ENCODE data around the gene PRKCSH. TPM values are rescaled to one million over a fixed set of nuclear protein-coding genes. Genes with fewer than 3 reads are reported as not detected.
"Not testable (repeated sequence)": the region's sequence is repeated elsewhere in the genome, so short reads cannot be mapped to it uniquely, and the experiment has no call there.

Gene PRKCSH
- polyA plus RNA-seq, 5 donors, result 223 to 345 (median 265) TPM

DNA sequence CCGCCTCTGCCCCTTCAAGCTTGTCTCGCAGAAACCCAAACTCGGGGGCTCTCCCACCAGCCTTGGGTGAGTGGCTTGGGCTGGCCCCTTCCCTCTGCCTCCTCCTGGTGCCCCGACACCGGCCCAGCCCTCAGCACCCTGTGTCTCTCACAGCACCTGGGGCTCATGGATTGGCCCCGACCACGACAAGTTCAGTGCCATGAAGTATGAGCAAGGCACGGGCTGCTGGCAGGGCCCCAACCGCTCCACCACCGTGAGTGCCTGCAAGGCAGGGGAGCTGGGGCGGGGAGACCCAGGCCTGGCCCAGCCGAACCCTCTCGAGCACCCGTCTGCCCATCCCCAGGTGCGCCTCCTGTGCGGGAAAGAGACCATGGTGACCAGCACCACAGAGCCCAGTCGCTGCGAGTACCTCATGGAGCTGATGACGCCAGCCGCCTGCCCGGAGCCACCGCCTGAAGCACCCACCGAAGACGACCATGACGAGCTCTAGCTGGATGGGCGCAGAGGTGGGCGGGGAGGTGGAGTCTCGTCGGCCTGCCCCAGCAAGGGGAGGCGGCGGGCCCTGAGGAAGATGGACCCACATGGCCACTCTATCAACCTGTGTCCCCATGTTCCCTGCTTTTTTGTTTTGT is 13.6 kb downstream of the PRKCSH start:
- DNase-seq, result no peak

DNA sequence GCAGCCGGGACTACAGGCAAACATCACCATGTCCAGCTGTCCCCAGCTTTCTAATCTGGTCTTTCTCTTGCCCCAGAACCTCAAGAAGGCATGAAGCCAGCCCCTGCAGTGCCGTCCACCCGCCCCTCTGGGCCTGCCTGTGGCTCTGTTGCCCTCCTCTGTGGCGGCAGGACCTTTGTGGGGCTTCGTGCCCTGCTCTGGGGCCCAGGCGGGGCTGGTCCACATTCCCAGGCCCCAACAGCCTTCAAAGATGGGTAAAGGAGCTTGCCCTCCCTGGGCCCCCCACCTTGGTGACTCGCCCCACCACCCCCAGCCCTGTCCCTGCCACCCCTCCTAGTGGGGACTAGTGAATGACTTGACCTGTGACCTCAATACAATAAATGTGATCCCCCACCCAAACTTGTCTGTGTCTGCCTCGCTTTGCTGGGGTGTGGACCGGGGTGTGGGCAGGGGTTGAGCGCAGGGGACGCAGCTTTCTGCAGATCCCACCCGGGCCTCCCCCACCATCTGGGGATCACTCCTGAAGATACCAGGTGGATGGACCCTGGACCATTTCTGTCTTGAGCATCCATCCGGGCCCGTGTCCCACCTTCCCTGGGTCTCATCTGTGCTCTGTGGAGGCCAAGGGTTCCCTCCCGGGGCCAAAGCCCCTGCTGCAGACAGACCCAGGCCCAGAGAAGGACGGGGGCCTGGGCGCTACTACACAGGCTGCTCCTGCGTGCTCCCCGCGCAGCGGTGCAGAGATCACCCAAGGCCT is 15.3 kb downstream of the PRKCSH start:
- DNase-seq, result no peak

DNA sequence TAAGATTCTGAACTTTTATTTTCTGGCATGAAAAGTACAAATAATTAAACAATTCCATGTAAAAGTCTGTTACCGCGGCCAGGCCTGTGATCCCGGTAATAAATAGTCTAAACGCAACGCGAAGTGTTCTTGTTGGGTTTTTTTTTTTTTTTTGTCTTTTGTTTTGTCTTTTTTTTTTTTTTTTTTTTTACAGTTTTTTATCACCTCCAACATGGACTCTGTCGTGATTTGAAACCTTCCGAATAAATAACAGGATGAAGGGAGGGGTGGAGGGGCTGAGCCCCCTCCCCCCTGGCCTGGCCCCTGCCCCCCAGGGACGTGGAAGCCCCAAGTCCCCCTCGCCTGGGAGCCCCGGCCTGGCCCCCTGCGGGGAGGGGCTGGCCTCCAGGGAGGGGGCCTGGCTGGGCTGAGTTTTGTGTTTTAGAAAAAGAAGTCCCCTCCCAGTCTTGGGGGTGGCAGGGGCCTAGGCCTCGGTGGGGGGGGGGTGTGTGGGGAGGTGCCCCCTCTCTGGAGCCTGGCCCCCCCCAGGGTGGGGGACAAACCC is 16.0 kb downstream of the PRKCSH start:
- no peak for DNase-seq

DNA sequence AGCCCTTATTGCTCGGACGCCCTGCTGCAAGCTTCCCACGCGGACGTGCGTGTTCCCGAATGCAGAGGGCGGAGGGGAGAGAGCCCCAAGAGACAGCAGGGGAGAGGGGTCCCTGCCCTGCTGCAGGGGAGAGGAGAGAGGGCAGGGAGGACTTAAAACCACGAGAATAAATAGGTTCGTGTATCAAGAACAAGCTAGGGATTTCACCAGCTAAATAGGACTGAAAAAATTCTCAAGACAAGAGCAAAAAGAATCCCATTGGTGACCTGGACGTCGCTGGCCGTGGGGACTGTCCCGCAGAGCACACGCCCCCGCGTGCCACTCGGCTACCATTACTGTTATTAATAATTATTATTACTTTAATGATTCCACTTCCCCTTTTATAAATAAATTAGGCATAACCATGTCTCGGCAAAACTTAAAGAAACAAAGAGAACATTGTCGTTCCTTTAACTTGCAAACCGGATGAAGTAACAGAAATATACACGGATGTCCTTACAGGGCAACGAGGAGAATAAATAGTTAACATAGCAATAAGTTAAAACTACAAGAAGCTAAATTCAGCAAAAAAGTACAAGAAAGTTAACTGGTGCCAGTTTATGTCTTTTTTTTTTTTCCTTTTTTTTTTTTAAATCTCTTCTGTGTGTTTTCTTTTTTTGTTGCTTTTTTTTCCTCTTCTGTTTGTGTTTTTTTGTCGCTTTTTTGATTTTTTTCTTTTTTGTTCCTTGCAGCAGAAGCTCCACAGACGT is 16.6 kb downstream of the PRKCSH start:
- DNase-seq, result peak; percentile 17 to 28

DNA sequence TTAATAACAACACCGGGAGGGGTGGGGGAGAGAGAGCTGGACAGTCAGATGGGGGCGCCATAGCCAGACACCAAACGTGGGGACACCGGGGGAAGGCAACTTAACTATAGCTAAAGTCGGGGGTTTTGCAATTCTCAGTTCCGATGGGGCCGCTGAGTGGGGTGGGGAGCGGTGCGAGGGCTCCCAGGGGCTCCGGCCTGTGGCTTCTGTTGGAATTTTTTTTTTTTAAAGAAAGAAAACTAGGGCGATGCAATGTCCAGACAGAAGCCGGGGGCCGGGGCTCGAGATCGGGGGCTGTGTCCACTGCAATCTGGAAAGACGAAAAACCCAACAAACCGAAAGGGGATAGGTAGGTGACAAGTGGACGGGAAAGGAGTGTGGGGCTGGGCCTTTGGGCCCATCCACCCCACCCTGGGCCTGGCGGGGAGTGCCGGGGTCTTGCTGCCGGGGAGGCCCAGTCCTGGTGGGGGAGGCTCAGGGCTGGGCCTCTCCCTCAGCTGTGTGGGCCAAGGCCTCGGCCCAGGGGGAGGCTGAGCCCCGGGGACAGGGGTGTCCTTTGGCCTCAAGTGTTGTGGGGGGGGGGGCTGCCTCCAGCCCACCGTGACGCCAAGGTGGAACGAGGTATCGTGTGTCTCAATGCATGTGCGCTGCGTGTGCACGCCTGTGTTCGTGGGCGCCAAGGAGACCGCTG is 17.3 kb downstream of the PRKCSH start:
- no peak for DNase-seq

DNA sequence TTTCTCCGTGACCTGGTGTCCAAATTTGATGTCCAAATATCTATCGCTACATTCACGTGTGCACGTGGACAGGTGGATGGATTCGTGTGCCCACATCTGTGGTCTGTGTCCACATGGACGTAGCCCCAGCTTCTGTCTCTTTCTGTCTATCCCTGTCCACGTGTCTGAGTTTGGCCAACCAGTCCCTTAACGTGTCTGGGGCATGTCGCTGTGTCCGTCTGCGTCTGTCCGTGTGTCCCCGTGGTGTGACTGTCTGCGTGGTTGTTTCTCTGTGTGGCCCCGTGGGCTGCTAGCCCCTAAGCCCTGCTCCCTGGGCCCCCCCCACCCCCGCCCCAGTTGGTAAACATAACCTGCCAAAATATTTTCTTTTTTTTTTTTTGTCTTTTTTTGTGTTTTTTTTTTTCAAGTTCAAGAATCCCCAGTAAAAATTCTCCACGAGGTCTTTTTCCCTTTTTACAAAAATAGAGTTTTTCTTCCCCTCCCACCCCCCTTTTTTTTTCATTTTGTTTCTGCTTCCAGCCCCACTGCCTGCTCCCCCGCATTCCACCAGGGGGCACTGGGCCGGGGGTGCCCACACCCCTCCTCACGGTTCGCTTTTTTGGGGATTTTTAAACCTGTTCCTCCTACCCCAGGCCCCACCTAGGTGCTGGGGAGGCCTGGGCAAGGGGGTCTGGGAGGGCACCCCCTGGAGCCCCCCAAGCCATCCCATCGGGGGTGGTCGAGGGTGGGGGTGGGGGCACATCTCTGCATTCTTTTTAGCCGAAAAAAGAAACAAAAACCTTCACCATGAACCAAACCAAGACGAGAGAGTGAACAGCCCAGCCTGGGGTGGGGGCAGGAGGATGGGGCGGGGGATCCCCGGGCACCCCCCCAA is 18.3 kb downstream of the PRKCSH start:
- DNase-seq, result no peak

DNA sequence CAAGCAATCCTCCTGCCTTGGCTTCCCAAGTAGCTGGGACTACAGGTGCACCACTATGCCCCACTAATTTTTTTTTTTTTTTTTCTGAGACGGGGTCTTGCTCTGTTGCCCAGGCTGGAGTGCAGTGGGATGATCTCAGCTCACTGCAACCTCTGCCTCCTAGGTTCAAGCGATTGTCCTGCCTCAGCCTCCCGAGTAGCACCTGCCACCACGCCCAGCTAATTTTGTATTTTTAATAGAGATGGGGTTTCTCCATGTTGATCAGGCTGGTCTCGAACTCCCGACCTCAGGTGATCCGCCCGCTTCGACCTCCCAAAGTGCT is 19.8 kb downstream of the PRKCSH start:
- DNase-seq, result not testable (repeated sequence)

DNA sequence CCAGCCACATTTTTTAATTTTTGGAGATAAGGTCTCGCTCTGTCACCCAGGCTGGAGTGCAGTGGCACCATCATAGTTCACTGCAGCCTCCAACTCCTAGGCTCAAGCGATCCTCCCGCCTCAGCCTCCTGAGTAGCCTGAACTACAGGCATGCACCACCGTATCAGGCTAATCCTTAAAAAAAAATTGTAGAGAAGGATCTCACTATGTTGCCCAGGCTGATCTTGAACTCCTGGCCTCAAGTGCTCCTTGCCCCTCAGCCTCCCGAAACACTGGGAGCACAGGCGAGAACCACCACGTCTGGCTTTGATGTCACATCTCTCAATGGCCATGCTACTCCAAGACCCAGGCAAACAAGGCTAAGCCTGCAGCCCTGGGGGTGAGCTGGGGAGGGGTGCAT is 21.2 kb downstream of the PRKCSH start:
- DNase-seq, result no peak

DNA sequence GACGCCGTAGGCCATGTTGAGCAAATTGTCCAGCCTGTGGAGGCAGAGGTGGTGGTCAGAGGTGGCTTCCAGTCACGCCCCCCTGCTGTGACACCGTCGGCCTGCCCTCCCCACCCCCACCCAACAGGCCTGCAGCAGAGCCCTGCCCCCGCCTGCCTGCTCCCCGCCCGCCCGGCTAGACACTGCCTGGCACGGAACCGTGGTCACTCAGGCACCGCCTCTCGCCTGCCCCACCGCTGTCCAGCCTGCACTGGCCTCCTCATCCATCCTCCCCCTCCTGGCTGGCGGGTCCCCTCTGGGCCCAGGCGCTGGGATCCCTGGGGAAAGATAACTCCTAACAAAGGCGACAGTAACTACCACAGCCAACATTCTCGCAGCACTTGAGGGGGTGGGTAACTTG is 21.7 kb downstream of the PRKCSH start:
- no peak for DNase-seq

DNA sequence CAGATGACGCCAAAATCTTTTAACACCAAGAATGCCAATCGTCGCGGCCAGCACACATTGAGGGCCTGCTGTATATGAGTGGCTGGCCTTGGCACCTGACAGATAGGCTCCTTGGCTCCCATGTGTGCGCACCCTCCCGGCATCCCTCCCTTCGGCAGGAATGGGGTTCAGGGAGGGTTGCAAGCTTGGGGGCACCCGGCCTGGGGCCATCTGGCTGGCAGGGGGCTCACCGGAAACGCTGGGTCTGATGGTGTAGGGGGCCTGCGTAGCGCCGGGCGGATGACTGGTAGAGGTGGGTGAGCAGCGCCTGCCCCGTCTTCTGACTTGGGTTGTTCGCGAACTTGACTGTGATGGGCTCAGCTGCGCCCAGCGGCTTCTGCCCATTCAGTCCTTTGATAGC is 22.4 kb downstream of the PRKCSH start:
- DNase-seq, result no peak

DNA sequence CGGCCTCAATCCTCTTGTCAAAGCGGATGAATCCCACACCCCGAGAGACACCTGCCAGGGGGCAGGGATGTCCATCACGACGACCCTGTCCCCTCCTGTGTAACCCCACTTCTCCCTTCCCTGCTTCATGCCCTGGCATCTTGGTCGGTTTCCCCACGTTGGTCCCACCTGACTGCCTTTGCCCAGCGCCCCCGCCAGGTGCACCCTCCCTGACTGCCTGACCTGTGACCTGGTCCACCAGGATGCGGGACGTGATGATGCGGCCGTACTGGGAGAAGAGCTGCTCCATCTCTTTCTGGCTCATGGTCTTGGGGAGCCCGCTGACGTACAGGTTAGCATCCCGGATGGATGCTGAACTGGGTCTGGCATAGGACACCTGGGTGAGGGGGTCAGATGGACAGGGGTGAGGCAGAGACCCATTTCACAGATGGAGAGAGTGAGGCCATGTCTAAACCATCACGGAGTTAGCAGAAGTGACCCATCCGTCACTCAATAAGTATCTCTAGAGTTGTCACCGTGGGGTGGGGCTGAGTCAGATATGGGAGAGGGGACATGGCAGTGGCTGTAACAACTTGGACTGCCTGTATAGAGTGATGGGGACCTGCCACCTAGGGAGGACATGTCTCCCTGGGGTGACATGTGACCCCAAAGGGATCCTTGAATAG is 22.9 kb downstream of the PRKCSH start:
- no peak for DNase-seq

DNA sequence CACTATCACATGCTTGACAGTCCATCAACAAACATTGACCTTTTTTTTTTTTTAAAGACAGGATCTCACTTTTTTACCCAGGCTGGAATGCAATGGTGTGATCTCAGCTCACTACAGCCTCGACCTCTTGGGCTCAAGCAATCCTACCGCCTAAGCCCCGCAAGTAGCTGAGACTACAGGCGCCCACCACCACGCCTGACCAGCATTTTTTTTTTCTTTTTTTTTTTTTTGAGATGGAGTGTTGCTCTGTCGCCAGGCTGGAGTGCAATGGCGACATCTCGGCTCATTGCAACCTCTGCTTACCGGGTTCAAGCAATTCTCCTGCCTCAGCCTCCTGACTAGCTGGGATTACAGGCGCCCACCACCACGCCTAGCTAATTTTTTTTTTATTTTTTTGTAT is 23.5 kb downstream of the PRKCSH start:
- DNase-seq, result not testable (repeated sequence)

DNA sequence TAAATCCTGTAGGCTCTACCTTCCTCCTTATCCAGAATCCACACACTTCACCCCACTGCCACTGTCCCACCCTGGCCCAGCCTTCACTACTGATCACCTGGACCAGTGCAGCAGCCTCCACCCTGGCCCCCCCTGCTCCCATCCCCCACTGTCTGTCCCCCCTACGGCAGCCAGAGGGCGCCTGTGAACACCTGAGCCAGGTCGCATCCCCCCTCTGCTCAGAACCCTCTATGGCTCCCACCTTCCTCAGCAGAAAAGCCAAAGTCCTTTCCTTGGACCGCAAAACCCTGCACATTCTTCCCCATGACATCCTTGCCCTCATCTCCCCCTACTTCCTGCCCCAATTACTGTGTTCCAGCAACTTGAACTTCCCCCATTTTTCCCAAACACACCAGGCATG is 24.8 kb downstream of the PRKCSH start:
- no peak for DNase-seq

DNA sequence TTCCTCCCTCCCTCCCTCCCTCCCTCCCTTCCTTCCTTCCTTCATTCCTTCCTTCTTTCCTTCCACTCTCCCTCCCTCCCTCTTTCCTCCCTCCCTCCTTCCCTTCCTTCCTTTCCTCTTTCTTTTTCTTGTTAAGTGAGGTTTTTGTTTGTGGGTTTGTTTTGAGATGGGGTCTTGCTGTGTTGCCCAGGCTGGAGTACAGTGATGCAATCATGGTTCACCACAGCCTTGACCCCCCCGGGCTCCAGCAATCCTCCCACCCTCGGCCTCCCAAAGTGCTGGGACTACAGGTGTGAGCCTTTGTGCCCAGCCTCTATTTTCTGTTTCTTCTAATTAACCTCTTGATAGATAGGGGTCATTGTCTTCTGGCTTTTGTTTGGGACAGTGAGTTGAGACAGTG is 26.0 kb downstream of the PRKCSH start:
- no peak for DNase-seq

DNA sequence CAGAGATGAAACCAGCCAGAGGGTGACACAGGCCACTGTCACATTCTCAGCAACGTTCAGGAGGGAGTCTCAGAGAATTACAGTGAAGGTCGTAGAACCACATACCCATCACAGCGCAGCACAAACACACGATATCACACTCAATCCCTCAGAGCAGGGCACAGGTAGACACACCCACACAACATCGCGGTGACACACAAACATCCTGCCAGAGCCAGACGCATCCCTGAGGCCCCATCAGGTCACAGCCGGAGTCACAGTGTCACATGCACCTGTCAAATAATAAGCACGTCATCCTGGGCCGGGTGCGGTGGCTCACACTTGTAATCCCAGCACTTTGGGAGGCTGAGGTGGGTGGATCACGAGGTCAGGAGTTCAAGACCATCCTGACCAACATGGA is 28.0 kb downstream of the PRKCSH start:
- no peak for DNase-seq

DNA sequence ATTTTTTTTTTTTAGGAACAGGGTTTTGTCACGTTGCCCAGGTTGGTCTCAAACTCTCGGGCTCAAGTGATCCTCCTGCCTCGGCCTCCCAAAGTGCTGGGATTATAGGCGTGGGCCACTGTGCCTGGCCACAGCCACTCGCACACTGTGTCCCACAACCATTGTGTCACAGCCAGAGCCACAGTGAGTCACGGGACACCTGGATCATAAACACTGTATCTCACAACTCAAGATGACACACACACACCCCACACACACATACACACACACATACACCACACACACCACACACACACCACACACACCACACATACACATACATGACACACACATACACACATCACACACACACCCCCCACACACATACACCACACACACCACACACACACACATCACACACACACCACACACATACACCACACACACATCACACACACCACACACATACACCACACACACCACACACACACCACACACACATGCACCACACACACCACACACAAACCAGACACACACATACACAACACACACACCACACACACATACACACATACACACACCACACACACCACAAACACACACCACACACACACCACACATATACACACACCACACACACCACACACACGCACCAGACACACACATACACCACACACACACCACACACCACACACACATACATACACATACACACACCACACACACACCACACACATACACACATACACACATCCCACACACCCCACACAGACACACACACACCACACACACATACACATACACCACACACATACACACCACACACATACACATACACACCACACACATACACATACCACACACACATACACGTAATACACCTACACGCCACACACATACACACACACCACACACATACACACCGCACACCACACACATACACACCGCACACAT is 29.2 kb downstream of the PRKCSH start:
- DNase-seq, result no peak

DNA sequence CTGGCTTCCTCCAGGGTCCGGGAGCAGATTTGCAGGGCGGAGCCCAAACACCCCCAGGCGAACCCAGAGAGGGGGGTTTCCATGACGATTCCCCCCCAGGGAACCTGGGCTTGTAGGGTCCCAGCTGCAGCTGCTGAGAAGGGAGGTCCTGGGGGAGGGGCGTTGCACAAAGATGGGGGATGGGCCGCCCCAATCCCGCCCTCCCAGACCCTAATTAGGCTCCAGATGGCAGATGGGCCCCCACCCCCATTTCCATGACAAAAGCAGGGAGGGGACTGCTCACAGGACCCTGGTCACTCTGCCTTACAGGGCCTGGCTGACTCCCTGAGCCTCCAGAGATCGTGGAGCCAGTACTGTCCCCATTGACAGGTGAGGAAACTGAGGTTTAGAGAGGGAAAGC is 30.2 kb downstream of the PRKCSH start:
- DNase-seq, result no peak

DNA sequence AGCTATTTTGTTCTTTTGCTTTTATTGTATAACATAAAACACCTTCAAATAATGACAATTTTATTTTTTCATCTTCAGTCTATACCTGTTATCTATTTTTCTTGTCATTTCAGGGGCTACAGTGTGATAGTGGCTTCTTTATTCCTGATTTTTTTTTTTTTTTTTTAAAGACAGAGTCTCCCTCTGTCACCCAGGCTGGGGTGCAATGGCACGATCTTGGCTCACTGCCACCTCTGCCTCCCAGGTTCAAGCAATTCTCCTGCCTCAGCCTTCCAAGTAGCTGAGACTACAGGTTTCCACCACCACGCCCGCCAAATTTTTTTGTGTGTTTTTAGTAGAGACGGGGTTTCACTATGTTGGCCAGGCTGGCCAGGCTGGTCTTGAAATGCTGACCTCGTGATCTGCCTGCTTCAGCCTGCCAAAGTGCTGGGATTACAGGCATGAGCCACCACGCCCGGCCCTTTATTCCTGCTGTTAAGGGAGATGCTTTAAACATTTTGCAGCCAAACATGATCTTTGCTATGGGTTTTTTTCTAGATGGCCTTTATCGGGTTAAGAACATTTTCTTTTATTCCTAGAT is 32.9 kb downstream of the PRKCSH start:
- DNase-seq, result not testable (repeated sequence)

DNA sequence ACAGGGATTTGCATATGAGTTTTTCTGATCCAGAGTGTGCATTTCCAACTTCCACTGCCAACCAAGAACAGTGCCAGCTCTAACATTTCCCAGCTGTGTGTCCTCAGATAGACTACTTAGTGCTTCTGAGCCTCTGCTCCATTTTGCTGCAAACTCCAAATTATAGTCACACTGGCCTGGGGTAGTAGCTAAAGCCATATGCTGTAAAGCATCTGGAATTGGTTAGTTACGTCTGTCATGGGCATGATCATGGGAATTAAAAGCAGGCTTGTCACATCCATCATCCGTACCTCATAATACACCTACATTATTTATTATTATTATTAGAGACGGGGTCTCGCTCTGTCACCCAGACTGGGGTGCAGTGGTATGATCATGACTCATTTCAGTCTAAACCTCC is 38.3 kb downstream of the PRKCSH start:
- DNase-seq, result no peak
